Stimulated activated CD8-positive, alpha-beta memory T cell treated with anti-CD3 and anti-CD28 coated beads, Interleukin-12 subunit alpha, Interleukin-12 subunit beta, amount 100 ng/mL, for 24 hours (primary cell): ENCODE data around the gene STARD7.

ENCODE experiments used
- DNase-seq: peaks from one replicate; pipeline ENCODE4 v3.0.0-alpha.2; 2020; ENCODE audit errors: extremely low read depth

The STARD7 gene

DNA sequence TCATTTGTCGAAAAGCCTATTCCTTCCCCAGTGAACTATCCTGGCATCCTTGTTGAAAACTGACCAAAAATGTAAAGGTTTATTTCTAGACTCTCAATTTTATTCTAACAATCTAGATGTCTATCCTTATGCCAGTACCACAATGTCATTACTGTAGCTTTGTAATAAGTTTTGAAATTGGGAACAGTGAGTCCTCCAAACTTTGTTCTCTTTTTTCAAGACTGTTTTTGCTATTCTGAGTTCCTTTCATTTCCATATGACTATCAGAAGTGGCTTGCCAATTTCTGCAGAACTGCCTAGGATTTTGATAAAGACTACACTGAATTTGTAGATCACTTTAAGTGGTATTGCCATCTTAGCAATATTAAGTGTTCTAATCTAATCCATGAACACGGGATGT lies 9.7 kb downstream of the STARD7 start:
- no peak for DNase-seq

GRCh38 chr2:96197546-96198255 lies 10.9 kb downstream of the STARD7 start:
- no peak for DNase-seq

GRCh38 chr2:96195410-96196066 lies 13.1 kb downstream of the STARD7 start:
- no peak for DNase-seq

DNA sequence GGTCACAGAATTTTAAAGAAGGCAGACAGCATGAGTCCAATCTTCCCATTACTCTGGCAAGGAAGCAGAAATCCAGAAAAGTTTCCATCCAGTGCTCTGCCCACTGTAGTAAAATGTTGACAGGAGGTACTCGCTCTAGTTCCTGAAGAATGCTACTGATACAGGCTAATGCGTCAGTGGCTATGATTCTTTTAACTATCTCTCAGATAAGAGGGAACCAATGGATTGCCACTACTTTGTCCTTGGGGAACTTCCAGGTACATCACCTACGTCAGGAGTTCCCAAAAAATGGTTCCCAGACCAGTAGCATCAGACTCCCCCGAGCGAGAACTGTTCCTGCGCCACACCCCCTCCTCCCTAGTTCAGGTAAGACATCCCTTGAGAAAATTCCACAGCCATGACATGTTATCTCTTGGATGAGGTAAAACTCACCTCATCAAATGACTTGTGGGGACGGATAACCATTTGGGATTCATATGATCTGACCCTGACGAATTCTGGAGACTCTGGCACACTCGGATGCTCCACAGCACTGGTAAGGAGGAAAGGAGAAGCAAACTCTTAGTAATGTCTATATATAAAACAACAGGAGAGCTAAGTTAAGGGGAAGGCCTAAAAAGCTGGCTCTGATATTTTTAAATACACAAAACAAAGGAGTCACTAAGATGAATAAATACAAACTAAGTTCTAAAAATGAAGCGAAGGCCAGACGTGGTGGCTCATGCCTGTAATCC lies 16.5 kb downstream of the STARD7 start:
- DNase-seq = no peak

- DNase-seq = no peak
Measured at GRCh38 chr2:96188821-96189526, 19.7 kb downstream of the STARD7 start.

- no peak for DNase-seq
Measured at GRCh38 chr2:96186562-96186961, 22.1 kb downstream of the STARD7 start.

DNA sequence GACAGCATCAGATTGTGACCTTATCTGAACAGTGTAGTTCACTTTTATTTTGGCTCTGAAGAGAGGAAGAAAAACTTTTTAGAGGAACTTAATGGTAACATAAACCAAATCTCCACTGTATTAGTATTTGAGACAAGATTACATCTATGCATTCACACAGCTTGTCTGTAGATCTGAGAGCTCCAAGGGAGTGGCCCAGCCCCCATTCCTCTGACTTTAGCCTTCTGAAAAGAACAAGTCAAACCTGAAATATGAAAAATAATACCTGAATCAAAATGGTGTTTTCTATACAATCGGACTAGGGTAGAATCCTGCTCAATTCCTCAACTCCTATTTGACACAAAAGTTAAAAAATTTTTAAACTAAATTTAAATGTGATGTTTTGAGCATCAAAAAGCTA lies 23.1 kb downstream of the STARD7 start:
- DNase-seq = no peak

GRCh38 chr2:96184989-96185388 lies 23.6 kb downstream of the STARD7 start:
- DNase-seq = no peak

DNA sequence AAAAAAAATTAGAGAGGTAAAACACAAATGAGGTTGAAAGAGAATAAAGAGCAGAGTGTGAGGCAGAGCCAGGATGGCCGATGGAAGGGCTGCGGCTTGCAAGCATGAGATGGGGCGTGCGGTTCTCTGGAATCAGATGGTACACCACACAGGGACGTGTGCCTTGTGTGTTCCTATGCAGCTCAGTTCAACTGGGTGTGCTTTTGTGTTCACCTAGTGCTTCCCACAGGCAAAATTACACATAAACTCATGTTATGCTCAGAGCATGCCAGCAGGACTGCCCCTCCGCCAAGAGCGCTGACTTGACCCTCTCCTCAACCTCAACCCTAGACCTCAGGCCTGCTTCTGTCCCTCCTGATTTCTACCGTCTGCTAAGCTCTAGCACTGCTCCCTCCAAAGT lies 24.4 kb downstream of the STARD7 start:
- DNase-seq = no peak

DNA sequence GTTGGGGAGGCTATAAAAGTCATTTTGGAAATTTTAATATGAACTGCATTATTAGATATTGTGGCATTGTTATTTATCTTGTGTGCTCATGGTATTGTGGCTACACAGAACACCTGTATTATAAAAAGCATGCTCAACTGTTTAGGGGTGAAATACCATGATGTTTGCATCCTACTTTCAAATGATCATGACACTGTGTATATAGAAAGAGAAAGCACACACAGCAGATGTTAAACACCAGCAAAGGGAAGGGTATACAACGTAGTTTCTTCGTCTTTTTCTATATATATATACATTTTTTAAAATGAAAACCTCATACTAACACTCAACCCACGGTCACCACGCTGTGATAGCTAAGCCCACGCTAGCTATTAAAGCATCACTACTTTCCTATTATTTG lies 27.1 kb downstream of the STARD7 start:
- no peak for DNase-seq

- DNase-seq = no peak
Measured at GRCh38 chr2:96180521-96180920, 28.1 kb downstream of the STARD7 start.

DNA sequence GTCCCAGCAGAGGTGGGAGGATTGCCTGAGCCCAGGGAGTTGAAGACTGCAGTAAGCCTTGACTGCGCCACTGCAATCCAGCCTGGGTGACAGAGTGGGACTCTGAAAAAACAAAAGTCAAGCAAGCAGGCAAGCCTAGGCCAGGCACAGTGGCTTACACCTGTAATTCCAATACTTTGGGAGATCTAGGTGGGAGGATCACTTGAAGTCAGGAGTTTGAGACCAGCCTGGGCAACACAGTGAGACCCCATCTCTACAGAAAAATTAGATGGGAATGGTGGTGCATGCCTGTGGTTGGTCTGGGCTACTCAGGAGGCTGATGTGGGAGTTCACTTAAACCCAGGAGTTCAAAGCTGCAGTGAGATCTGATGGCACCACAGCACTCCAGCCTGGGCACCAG lies 28.6 kb downstream of the STARD7 start:
- DNase-seq = no peak

DNA sequence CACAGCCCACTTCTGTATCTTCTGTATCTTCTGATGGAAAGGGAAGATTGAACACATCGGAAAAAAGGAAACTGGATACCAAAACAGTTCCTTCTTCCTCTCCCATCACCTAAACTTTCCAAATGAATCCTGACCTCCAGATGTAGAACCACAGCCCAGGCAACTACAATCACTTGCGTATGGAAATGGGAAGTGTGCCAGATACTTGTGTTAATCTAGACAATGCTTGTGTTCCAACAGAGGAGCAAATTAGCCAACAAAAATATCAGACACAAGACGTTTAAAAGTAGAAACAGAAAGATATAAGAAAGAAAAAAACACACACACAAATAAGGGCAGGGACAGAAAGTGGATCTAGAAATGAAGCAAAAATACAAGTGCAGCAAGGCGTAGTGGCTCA lies 32.0 kb downstream of the STARD7 start:
- no peak for DNase-seq

- DNase-seq = no peak
Measured at GRCh38 chr2:96175951-96176350, 32.7 kb downstream of the STARD7 start.

DNA sequence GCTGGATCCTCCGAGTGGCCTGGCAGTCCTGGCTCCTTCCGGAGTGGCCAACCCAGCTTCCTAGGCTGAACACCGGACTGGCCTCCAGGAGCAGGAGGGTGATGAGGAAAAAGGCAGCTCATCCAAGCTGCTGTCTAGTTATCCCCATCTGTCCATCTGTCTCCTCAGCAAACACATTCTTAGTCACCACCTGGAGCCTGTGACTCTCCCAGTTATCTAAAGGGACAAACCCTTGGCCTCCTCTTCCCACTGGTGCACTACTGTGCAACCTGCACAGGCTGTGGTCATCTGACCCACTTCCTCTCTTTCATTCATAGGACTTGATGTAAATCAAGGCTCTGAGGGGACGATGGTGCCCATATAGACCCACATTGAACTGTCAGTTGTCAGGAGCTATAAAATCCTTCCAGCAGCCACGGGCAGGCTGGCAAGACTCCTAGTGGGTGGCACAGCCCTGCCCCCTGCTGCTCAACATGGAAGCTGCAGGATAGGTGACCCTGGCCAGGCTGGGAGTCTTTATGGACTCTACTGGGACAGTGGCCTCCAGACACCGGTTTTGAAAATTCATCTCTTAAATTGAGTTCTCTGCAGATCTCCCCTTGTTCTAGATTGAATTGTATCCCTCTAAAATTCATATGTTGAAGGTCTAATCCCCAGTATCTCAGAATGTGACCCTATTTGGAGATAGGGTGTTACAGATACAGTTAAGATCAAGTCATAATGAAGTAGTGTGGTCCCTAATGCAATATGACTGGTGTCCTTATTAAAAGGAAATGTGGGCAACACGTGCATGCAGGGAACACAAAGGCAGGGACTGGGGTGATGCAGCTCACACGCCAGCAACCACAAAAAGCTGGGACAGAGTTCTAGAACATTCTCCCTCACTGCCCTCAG lies 34.1 kb downstream of the STARD7 start:
- DNase-seq = peak; percentile 54

GRCh38 chr2:96171831-96172230 lies 36.8 kb downstream of the STARD7 start:
- no peak for DNase-seq

GRCh38 chr2:96170626-96171025 lies 38.0 kb downstream of the STARD7 start:
- DNase-seq = no peak

GRCh38 chr2:96169868-96170507 lies 38.6 kb downstream of the STARD7 start:
- no peak for DNase-seq

GRCh38 chr2:96167407-96168013 lies 41.1 kb downstream of the STARD7 start:
- no peak for DNase-seq

GRCh38 chr2:96164459-96165184 lies 44.0 kb downstream of the STARD7 start:
- DNase-seq = no peak
